ENCODE data around the gene TMEM117. TPM values are rescaled to one million over a fixed set of nuclear protein-coding genes. Genes with fewer than 3 reads are reported as not detected.

The TMEM117 gene
- total and polyA plus RNA-seq, 10 of the 15 experiments (the other 5 are each of a cell fraction or from before 2014, with no cell fraction given) = 3.1 to 8.2 (median 6.1) TPM

- in situ Hi-C loops (cut with MboI) (no loop called here), intact Hi-C loops (cut with micrococcal nuclease; ENCODE audit: unreplicated experiment) (no loop called here)
- no peaks in the 10 kb centered on the region for H3K36me3 ChIP-seq (ENCODE audit: control insufficient read depth in 2 of 2, insufficient read depth in 2 of 2, low read length in 1 of 2)
- H3K9ac ChIP-seq (ENCODE audit: control insufficient read depth, insufficient read depth, low read length) = no peak overlapping the region
- H3K4me3 ChIP-seq = no peak overlapping the region
- H3K4me1 ChIP-seq (ENCODE audit: control insufficient read depth, insufficient read depth, low read length) = no peaks in the 10 kb centered on the region
- ChIA-PET POLR2A (no interaction called here), CTCF (interaction anchor here (1.0 kb wide), 1 partner anchor 13 kb away, joined by 3 read pairs; no protein-coding TSS in a partner anchor), RAD21 (ENCODE audit: unreplicated experiment) (no interaction called here), SMC1A (ENCODE audit: uncharacterized antibody, unreplicated experiment) (interaction anchor here (1.1 to 1.3 kb wide), 2 partner anchors 9 to 643 kb away, joined by 3 read pairs; no protein-coding TSS in a partner anchor)
- no peak overlapping the region for H3K27ac ChIP-seq (ENCODE audit: control insufficient read depth, insufficient read depth)
- H3K79me2 ChIP-seq (ENCODE audit: control insufficient read depth, insufficient read depth, low read length) = no peaks in the 10 kb centered on the region
- H3K4me2 ChIP-seq (ENCODE audit: control insufficient read depth, insufficient read depth) = no peak overlapping the region
- no TSS peak for BruUV-seq (replicated peaks)
- 95% methylated on average over 1 of the region's 1 CpG for WGBS (ENCODE audit: insufficient coverage, insufficient replicate concordance, low lambda C conversion rate, missing lambda C conversion rate)
- no peak for TF ChIP-seq SREBF1 (IDR thresholded peaks at IDR 0.05; ENCODE audit: low read length)
- TF ChIP-seq SKIL (IDR thresholded peaks at IDR 0.05; ENCODE audit: low read depth, poor library complexity, severe bottlenecking) = no peak
- no peak for TF ChIP-seq BHLHE40 (IDR thresholded peaks at IDR 0.05; ENCODE audit: borderline replicate concordance in 1 of 2, low read depth in 2 of 2, low read length in 1 of 2)
- H4K20me1 ChIP-seq (ENCODE audit: control insufficient read depth, insufficient read depth) = no peaks in the 10 kb centered on the region
- FAIRE-seq (no peak), ATAC-seq (no peak), DNase-seq (ENCODE audit: low read depth, low spot score) (no peak)
- no peak overlapping the region for H2AFZ ChIP-seq (ENCODE audit: control insufficient read depth, low read depth, low read length)
- H3K27me3 ChIP-seq (replicated peaks in 1 of 2; ENCODE audit: control insufficient read depth in 2 of 2, insufficient read depth in 2 of 2, low read length in 1 of 2) = no peaks in the 10 kb centered on the region
- no peaks in the 10 kb centered on the region for H3K9me3 ChIP-seq (replicated peaks; ENCODE audit: control insufficient read depth, insufficient read depth, low read length)
Measured at GRCh38 chr12:44126806-44127205, 290.9 kb downstream of the TMEM117 start.
